Tibial nerve (tissue), 4 donors: Measurements from ENCODE around the gene NELL1. TPM values are rescaled to one million over a fixed set of nuclear protein-coding genes. Genes with fewer than 3 reads are reported as not detected.

Experiments
- DNase-seq, 2 donors: peaks; one replicate each; pipeline ENCODE4 v3.0.0-alpha.2; 2019; ENCODE audit warnings: low spot score in 2 of 2
- H3K27ac ChIP-seq, 4 donors: fragments of 200-600 bp; sonication (generic) in 3 of 4; one replicate each; pipeline ENCODE4 v1.5.1; 2017 to 2019; ENCODE audit warnings: mild to moderate bottlenecking in 1 of 4
- H3K27me3 ChIP-seq, 2 donors: fragments of 200-600 bp; sonication (generic) in 1 of 2; one replicate each; pipeline versions ENCODE4 v1.5.1 to v1.6.0; 2017 to 2019
- H3K36me3 ChIP-seq, 3 donors: fragments of 200-600 bp; sonication (generic); one replicate each; pipeline ENCODE4 v1.5.1; 2018 to 2019
- H3K4me1 ChIP-seq, 4 donors: fragments of 200-600 bp; sonication (generic) in 3 of 4; one replicate each; pipeline ENCODE4 v1.5.1; 2017 to 2019
- H3K4me3 ChIP-seq, 4 donors: fragments of 200-600 bp; sonication (generic) in 3 of 4; one replicate each; pipeline ENCODE4 v1.5.1; 2017 to 2019; ENCODE audit warnings: mild to moderate bottlenecking in 1 of 4, moderate library complexity in 1 of 4
- H3K9me3 ChIP-seq, 4 donors: fragments of 200-600 bp; sonication (generic) in 3 of 4; one replicate each; pipeline ENCODE4 v1.5.1; 2017 to 2019
- EP300 ChIP-seq, 2 donors: sonication (generic); formaldehyde crosslinking; IDR thresholded peaks; one replicate each; pipeline ENCODE4 v1.6.1; 2017; ENCODE audit warnings: antibody characterized with exemption in 2 of 2, mild to moderate bottlenecking in 1 of 2
- POLR2A ChIP-seq, 2 donors: fragments of 450-650 bp; IDR thresholded peaks; one replicate each; pipeline ENCODE4 v1.6.1; 2017; ENCODE audit warnings: antibody characterized with exemption in 2 of 2, mild to moderate bottlenecking in 2 of 2, moderate library complexity in 2 of 2
- WGBS, 2 donors: methylation state at CpG; one replicate each; pipeline ENCODE4 v1.1.5; 2018; 5-methylcytosine and 5-hydroxymethylcytosine counted together
- total RNA-seq, 4 donors: library from RNA; depleted of rRNA; stranded (reverse); fragments of >200 nt; gene quantifications; one replicate each; pipeline ENCODE4 v1.1.0, GENCODE V29; 2016
- TF ChIP-seq, protein P1 (sequence below), 5 experiments: fragments of 200-600 bp in 3 of 5; fragments of 450-650 bp in 2 of 5; sonication (generic) in 3 of 5; IDR thresholded peaks; one replicate each; pipeline ENCODE4 v1.5.1; 2016 to 2019; ENCODE audit warnings: antibody characterized with exemption in 5 of 5, mild to moderate bottlenecking in 3 of 5, moderate library complexity in 2 of 5

NELL1 gene
- total RNA-seq, 4 donors from 2014 or later = not detected

DNA sequence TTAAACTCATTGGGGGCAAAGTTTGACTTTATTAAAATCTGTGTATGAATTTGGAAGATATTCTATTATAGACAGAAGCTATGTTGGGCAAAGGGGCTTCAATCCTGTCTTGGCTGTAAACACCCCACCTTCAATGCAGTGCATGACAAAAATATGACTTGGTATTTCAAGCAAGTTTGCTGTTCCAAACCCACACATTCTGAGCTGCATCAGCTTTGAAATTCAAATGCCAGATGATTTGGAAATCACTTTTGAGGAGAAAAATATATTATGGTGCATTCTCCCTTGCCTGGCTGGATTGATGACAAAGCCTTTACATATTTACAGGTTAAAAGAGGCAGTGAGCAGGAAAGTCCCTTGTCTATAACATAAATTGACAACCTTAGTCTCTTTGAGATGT, 760.0 kb downstream of the NELL1 start:
- Histone ChIP-seq H3K4me3 (no peak overlapping the region), H3K36me3 (no peaks in the 10 kb centered on the region), H3K9me3 (peaks cover 0 to 2% (median 1%) of the 10 kb centered on the region in 4 donors), H3K27me3 (no peaks in the 10 kb centered on the region), H3K27ac (no peak overlapping the region), H3K4me1 (no peaks in the 10 kb centered on the region)
- DNase-seq = no peak
- TF ChIP-seq, protein P1, sequence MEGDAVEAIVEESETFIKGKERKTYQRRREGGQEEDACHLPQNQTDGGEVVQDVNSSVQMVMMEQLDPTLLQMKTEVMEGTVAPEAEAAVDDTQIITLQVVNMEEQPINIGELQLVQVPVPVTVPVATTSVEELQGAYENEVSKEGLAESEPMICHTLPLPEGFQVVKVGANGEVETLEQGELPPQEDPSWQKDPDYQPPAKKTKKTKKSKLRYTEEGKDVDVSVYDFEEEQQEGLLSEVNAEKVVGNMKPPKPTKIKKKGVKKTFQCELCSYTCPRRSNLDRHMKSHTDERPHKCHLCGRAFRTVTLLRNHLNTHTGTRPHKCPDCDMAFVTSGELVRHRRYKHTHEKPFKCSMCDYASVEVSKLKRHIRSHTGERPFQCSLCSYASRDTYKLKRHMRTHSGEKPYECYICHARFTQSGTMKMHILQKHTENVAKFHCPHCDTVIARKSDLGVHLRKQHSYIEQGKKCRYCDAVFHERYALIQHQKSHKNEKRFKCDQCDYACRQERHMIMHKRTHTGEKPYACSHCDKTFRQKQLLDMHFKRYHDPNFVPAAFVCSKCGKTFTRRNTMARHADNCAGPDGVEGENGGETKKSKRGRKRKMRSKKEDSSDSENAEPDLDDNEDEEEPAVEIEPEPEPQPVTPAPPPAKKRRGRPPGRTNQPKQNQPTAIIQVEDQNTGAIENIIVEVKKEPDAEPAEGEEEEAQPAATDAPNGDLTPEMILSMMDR (IDR thresholded peaks at IDR 0.05) = no peak
- TF ChIP-seq EP300 (IDR thresholded peaks at IDR 0.05) = no peak
- no peak for TF ChIP-seq POLR2A (IDR thresholded peaks at IDR 0.05)

- H3K4me1 ChIP-seq = no peaks in the 10 kb centered on the region
- H3K27ac ChIP-seq = no peak overlapping the region
- no peaks in the 10 kb centered on the region for H3K36me3 ChIP-seq
- H3K9me3 ChIP-seq = peaks cover 0 to 3% (median 1%) of the 10 kb centered on the region in 4 donors
- no peak for TF ChIP-seq EP300 (IDR thresholded peaks at IDR 0.05)
- TF ChIP-seq, protein P1 (IDR thresholded peaks at IDR 0.05) = no peak
- TF ChIP-seq POLR2A (IDR thresholded peaks at IDR 0.05) = no peak
- no peak for DNase-seq
- no peaks in the 10 kb centered on the region for H3K27me3 ChIP-seq
- 78 to 91% methylated on average over 3 of the region's 3 CpGs for WGBS, 2 donors
- no peak overlapping the region for H3K4me3 ChIP-seq
Measured at GRCh38 chr11:21430537-21430936, 761.2 kb downstream of the NELL1 start.

DNA sequence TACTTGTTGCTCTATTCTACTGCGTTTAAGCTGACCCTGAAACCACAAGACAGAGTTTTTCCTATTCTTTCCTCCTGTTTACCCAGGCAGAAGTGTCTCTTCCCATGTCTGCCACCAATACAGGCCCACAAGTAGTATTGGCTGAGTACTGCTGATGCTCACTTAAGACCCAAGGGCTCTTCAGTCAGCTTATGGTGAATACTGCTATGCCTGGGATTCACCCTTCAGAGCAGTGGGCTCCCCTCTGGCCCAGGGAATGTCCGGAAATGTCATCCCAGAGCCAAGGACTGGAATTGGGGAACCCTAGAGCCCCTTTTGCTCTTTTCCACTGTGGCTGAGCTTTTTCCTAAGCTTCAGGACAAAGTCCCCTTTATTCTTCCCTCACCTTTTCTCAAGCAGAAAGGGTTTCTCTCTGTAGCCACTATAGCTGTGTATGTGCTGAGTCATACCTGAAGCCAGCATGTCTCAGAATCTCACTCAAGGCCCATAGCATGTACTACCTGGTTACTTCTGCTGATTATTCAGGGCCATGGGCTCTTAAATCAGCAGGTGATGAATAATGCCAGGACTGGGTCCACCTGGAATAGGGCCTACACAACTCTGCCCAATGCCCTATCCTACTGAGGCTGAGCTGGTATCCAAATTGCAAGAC, 777.7 kb downstream of the NELL1 start:
- 76 to 92% methylated on average over 2 of the region's 2 CpGs for WGBS, 2 donors
- no peak for TF ChIP-seq POLR2A (IDR thresholded peaks at IDR 0.05)
- Histone ChIP-seq H3K9me3 (peaks cover 0 to 25% (median 0%) of the 10 kb centered on the region in 4 donors), H3K27ac (no peak overlapping the region), H3K4me3 (no peak overlapping the region), H3K27me3 (no peaks in the 10 kb centered on the region), H3K4me1 (no peaks in the 10 kb centered on the region), H3K36me3 (no peaks in the 10 kb centered on the region)
- DNase-seq = no peak

- Histone ChIP-seq H3K27ac (no peak overlapping the region), H3K36me3 (no peaks in the 10 kb centered on the region), H3K27me3 (no peaks in the 10 kb centered on the region), H3K4me1 (no peaks in the 10 kb centered on the region), H3K4me3 (no peak overlapping the region), H3K9me3 (peaks cover 0 to 25% (median 0%) of the 10 kb centered on the region in 4 donors)
- WGBS, 2 donors = 64% methylated on average over 3 of the region's 3 CpGs
- DNase-seq = no peak
- TF ChIP-seq POLR2A (IDR thresholded peaks at IDR 0.05) (no peak), EP300 (IDR thresholded peaks at IDR 0.05) (no peak)
- TF ChIP-seq, protein P1 (IDR thresholded peaks at IDR 0.05) = no peak
Measured at GRCh38 chr11:21447871-21448270, 778.5 kb downstream of the NELL1 start.

DNA sequence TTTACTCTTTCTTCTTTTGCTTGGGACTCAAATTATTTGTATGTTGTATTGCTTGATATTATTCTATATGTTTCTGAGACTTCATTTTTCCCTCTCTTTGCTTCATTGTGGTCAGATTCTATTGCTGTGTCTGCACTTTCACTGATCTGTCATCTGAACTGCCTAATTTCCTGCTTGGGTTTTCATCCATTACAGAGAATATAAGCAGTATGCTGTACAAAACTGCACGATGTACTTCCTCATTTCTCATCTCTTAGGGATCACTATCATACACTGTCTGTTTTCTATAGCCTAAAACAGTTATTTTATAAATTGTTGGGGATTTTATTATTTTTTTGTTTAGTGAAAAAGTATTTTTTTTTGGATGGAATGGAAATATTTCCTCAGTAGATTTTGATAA, 786.8 kb downstream of the NELL1 start:
- H3K27ac ChIP-seq = no peak overlapping the region
- 49 to 53% methylated on average over 1 of the region's 1 CpG for WGBS, 2 donors
- H3K4me3 ChIP-seq = no peak overlapping the region
- no peaks in the 10 kb centered on the region for H3K36me3 ChIP-seq
- no peak for TF ChIP-seq EP300 (IDR thresholded peaks at IDR 0.05)
- TF ChIP-seq, protein P1 (IDR thresholded peaks at IDR 0.05) = no peak
- TF ChIP-seq POLR2A (IDR thresholded peaks at IDR 0.05) = no peak
- H3K4me1 ChIP-seq = no peaks in the 10 kb centered on the region
- no peaks in the 10 kb centered on the region for H3K9me3 ChIP-seq
- H3K27me3 ChIP-seq = no peaks in the 10 kb centered on the region
- no peak for DNase-seq

GRCh38 chr11:21460082-21460481, 790.7 kb downstream of the NELL1 start:
- no peak for DNase-seq
- TF ChIP-seq, protein P1 (IDR thresholded peaks at IDR 0.05) = no peak
- no peak for TF ChIP-seq EP300 (IDR thresholded peaks at IDR 0.05)
- no peak for TF ChIP-seq POLR2A (IDR thresholded peaks at IDR 0.05)

More at GRCh38 chr11:21460082-21460481, 790.7 kb downstream of the NELL1 start:
- H3K4me3 ChIP-seq = no peak overlapping the region
- H3K4me1 ChIP-seq = no peaks in the 10 kb centered on the region
- H3K27ac ChIP-seq = no peak overlapping the region
- H3K27me3 ChIP-seq = no peaks in the 10 kb centered on the region
- H3K9me3 ChIP-seq = no peaks in the 10 kb centered on the region
- H3K36me3 ChIP-seq = no peaks in the 10 kb centered on the region
